Cardiac muscle cell (in vitro differentiated cells and primary cell): ENCODE measurements around the gene COL4A4. TPM values are rescaled to one million over a fixed set of nuclear protein-coding genes. Genes with fewer than 3 reads are reported as not detected.
"Not testable (repeated sequence)": the region's sequence is repeated elsewhere in the genome, so short reads cannot be mapped to it uniquely, and the experiment has no call there.

Experiments used
- DNase-seq, 2 donors: peaks; one replicate each; pipeline versions ENCODE4 v3.0.0 to v3.0.0-alpha.2; 2010 to 2017; ENCODE audit warnings: low read depth in 1 of 2, low spot score in 1 of 2
- H3K27ac ChIP-seq: fragments of 200-600 bp; sonication (generic); 2 replicates; pipeline ENCODE4 v1.5.1; 2016
- H3K27me3 ChIP-seq: fragments of 200-600 bp; sonication (generic); 2 replicates; pipeline ENCODE4 v1.6.0; 2016; ENCODE audit warnings: control low read depth
- H3K36me3 ChIP-seq: fragments of 200-600 bp; sonication (generic); 2 replicates; pipeline ENCODE4 v1.5.1; 2016; ENCODE audit warnings: control low read depth
- H3K4me1 ChIP-seq: fragments of 200-600 bp; sonication (generic); 2 replicates; pipeline ENCODE4 v1.8.1; 2017; ENCODE audit warnings: low read depth, mild to moderate bottlenecking, mixed run types
- H3K4me3 ChIP-seq: fragments of 200-600 bp; sonication (generic); 2 replicates; pipeline ENCODE4 v1.5.1; 2016; ENCODE audit warnings: mild to moderate bottlenecking
- H3K9me3 ChIP-seq: fragments of 200-600 bp; sonication (generic); 2 replicates; pipeline ENCODE4 v1.5.1; 2017; ENCODE audit warnings: low read depth, mild to moderate bottlenecking, control low read depth
- polyA plus RNA-seq: library from polyadenylated mRNA; unstranded; fragments of >200 nt; fragmentation: Nextera tagmentation; extraction: Ambion mirVana; gene quantifications from 2 replicates; pipeline ENCODE4 v1.2.1, GENCODE V29; 2016
- total RNA-seq: library from RNA; depleted of rRNA; stranded (reverse); fragments of >200 nt; gene quantifications from 2 replicates; pipeline ENCODE4 v1.2.3, GENCODE V29; 2016
- TF ChIP-seq, protein P1 (sequence below): IDR thresholded peaks from 2 replicates; pipeline ENCODE4 v1.5.1; 2012; ENCODE audit warnings: low read depth, mild to moderate bottlenecking, low read length

The COL4A4 gene
- total and polyA plus RNA-seq, 2 experiments from 2014 or later = 0.07 to 0.15 TPM

DNA sequence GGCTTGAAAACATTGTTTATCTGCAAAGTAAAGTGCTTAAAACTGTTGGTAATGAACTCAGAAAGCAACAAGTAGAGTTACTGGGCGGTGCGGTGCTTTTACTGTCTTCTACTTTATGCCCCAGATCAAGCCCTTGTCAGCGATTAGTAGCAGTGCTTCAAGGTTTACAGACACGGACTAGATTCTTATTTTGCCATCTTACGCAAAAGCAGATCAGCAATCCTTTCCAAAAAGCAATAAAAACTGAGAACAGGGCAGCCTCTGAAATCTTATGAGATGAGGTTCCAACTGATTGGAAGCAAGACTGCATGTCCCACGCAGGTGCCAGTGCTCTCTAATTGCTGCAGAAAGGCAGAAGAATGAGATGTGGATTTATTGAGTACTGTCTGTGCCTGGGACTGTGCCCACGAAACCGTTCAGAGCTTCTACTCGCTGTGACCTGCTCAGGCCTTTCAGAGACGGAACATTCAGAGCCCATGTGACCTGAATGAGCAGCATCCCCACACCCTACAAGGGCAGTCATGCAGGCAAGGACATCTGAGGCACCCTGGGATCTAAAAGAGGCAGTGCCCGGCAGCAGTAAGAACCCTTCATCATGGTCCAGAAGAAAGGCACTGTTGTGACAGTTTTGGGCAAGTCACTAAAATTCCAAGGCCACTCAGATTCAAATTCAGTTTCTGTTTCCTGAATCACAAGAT, 16.1 kb upstream of the COL4A4 start:
- no peaks in the 10 kb centered on the region for H3K4me1 ChIP-seq
- H3K4me3 ChIP-seq = no peak overlapping the region
- TF ChIP-seq, protein P1, sequence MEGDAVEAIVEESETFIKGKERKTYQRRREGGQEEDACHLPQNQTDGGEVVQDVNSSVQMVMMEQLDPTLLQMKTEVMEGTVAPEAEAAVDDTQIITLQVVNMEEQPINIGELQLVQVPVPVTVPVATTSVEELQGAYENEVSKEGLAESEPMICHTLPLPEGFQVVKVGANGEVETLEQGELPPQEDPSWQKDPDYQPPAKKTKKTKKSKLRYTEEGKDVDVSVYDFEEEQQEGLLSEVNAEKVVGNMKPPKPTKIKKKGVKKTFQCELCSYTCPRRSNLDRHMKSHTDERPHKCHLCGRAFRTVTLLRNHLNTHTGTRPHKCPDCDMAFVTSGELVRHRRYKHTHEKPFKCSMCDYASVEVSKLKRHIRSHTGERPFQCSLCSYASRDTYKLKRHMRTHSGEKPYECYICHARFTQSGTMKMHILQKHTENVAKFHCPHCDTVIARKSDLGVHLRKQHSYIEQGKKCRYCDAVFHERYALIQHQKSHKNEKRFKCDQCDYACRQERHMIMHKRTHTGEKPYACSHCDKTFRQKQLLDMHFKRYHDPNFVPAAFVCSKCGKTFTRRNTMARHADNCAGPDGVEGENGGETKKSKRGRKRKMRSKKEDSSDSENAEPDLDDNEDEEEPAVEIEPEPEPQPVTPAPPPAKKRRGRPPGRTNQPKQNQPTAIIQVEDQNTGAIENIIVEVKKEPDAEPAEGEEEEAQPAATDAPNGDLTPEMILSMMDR = no peak
- no peaks in the 10 kb centered on the region for H3K27me3 ChIP-seq
- no peaks in the 10 kb centered on the region for H3K9me3 ChIP-seq
- no peaks in the 10 kb centered on the region for H3K36me3 ChIP-seq
- DNase-seq = no peak
- H3K27ac ChIP-seq = no peak overlapping the region

DNA sequence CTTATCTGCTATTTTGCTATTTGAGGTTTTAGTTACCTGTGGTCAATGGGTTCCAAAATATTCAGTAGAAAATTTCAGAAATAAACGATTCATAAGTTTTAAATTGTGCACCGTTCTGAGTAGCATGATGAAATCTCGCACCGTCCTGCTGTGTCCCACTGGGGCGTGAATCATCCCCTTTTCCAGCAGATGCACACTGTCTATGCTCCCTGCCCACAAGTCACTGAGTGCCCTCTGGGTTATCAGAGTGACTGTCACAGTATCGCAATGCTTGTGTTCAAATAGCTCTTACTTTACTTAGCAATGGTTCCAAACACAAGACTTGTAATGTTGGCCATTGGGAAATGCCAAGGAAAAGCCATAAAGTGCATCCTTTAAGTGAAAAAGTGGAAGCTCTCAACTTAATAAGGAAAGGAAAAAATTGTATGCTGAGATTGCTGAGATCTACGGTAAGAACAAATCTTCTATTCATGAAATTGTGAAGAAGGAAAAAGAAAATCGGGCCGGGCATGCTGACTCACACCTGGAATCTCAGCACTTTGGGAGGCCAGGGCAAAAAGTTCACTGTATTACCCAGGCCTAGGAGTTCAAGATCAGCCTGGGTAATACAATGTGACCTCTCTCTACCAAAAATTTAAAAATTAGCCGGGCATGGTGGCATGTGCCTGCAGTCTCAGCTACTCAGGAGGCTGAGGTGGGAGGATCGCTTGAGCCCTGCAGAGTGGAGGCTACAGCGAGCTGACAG, 13.8 kb upstream of the COL4A4 start:
- H3K36me3 ChIP-seq = no peaks in the 10 kb centered on the region
- DNase-seq = no peak
- no peak overlapping the region for H3K27ac ChIP-seq
- TF ChIP-seq, protein P1 = no peak
- no peaks in the 10 kb centered on the region for H3K27me3 ChIP-seq
- H3K9me3 ChIP-seq = no peaks in the 10 kb centered on the region
- no peaks in the 10 kb centered on the region for H3K4me1 ChIP-seq
- no peak overlapping the region for H3K4me3 ChIP-seq

DNA sequence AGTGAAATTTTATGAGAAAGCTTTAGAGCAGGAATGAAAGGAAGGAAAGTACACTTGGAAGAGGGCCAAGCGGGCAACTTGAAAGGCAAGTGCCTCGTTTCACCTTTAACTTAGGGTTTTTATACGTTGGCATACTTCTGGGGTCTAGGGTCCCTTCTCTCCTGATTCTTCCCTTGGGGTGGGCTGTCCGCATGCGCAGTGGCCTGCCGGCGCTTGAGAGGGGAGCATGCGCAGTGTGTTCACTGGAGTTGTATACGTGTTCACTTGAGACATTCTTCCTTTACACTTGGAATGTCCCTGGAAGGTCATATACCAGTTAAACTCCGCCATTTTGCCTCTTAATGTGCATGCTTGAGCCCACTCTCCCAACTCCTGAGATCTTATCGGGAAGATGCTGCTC, 7.8 kb upstream of the COL4A4 start:
- not testable (repeated sequence) for DNase-seq, H3K9me3 ChIP-seq, H3K4me1 ChIP-seq, H3K4me3 ChIP-seq, H3K27ac ChIP-seq, H3K36me3 ChIP-seq
- peaks cover 14% of the 10 kb centered on the region for H3K27me3 ChIP-seq

DNA sequence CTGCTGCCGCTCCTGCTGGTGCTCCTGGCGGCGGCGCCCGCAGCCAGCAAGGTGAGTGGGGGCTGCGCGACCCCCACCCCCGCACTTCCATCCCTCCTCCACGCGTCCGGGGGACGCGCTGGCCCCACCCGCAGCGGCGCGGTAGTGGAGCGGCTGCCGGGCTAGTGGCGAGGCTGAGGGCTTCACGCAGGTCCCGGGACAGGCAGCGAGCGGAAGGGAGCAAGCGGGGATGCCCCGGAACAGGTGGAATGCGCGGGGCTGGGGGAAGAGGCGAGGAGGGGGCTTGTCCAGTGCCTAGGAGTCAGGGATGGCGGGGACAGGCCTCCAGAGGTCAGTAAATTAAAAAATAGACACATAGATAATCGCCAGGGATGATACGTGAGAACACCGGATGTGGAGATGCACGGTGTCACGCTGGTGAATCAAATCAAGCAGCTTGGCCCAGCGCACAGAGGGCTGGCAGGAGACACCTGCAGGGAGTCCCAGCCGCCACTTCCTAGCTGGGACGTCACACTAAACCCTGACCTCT, 822 bp upstream of the COL4A4 start:
- TF ChIP-seq, protein P1 = no peak
- no peak overlapping the region for H3K27ac ChIP-seq
- peak overlapping the region; percentile 36 for H3K4me3 ChIP-seq
- no peaks in the 10 kb centered on the region for H3K4me1 ChIP-seq
- no peaks in the 10 kb centered on the region for H3K9me3 ChIP-seq
- no peak for DNase-seq
- peaks cover 83% of the 10 kb centered on the region for H3K27me3 ChIP-seq
- H3K36me3 ChIP-seq = no peaks in the 10 kb centered on the region

DNA sequence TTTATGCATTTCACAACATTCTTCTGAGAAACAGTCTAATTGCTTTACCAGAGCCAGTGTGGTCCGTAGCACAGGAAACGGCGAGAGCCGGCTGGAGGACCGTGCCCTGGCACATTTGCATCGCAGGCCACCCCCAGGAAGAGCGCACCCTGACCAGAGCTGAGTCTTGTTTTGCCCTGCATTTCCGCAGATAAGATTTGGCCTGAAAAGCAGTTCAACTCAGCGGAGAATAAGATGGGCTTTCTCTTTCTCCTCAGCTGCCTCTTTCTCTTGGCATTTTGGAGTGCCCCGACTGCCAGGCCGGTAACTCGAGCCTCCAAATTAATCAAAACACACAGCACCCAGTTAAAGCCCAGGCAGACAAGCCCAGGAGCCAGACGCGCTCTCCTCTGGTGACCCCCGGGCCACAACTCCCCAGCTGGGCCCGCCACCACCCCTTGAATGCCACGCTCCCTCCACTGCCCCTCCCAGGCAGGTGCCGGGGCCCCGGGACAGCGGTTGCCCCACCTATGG, 464 bp downstream of the COL4A4 start:
- TF ChIP-seq, protein P1 = no peak
- Histone ChIP-seq H3K27ac (no peak overlapping the region), H3K27me3 (peaks cover 93% of the 10 kb centered on the region), H3K4me3 (peak overlapping the region; percentile 36), H3K9me3 (no peaks in the 10 kb centered on the region), H3K36me3 (no peaks in the 10 kb centered on the region), H3K4me1 (no peaks in the 10 kb centered on the region)
- DNase-seq = peak; percentile 1 to 30

DNA sequence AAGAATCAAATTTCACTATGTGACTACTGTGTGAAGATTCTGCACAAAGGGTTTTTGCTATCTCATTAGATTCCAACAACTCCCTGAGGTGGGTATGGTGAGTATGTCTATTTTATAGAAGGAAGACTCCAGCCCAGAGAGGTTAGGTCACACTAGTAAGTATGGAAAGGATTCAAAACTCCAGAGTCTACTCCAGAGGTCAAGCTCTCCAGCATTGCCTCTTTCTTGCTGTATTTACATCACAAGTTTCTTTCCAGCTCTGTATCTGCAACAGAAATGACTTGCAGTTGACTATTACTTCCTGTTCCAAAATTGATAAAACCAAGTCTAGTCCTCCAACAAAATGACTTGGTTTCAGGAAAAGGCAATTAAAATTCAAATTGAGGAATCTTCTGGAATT, 2.1 kb downstream of the COL4A4 start:
- H3K27ac ChIP-seq = no peak overlapping the region
- H3K4me3 ChIP-seq = no peak overlapping the region
- peak in 1 of 2 donors; percentile 43 for DNase-seq
- no peaks in the 10 kb centered on the region for H3K9me3 ChIP-seq
- H3K36me3 ChIP-seq = no peaks in the 10 kb centered on the region
- peaks cover 83% of the 10 kb centered on the region for H3K27me3 ChIP-seq
- H3K4me1 ChIP-seq = no peaks in the 10 kb centered on the region
- TF ChIP-seq, protein P1 = no peak
